Adrenal gland (tissue), 12 donors: Measurements from ENCODE around the gene EPHA4. TPM values are rescaled to one million over a fixed set of nuclear protein-coding genes. Genes with fewer than 3 reads are reported as not detected.

ENCODE experiments used
- DNase-seq, 7 donors: peaks; one replicate each; pipeline ENCODE4 v3.0.0-alpha.2; 2019 to 2020
- H3K27ac ChIP-seq, 5 donors: fragments of 200-600 bp; sonication (generic) in 4 of 5; 1 replicate in 3 of 5; 2 replicates in 2 of 5; pipeline versions ENCODE4 v1.5.1 to v1.8.0; 2016 to 2020; ENCODE audit warnings: mild to moderate bottlenecking in 1 of 5
- H3K27me3 ChIP-seq: fragments of 200-600 bp; 2 replicates; pipeline ENCODE4 v1.8.0; 2021
- H3K36me3 ChIP-seq, 2 donors: fragments of 200-600 bp; replicated peaks in 1 of 2; 1 replicate in 1 of 2; 2 replicates in 1 of 2; pipeline versions ENCODE4 v1.5.1 to v1.8.0; 2018 to 2022
- H3K4me1 ChIP-seq, 2 donors: fragments of 200-600 bp; replicated peaks in 1 of 2; 1 replicate in 1 of 2; 2 replicates in 1 of 2; pipeline versions ENCODE4 v1.5.1 to v1.8.0; 2018 to 2021
- H3K4me3 ChIP-seq, 4 donors: fragments of 200-600 bp; sonication (generic) in 3 of 4; one replicate each; pipeline ENCODE4 v1.5.1; 2016 to 2018
- H3K9me3 ChIP-seq, 3 donors: fragments of 200-600 bp; sonication (generic) in 1 of 3; replicated peaks in 1 of 3; 1 replicate in 2 of 3; 2 replicates in 1 of 3; pipeline versions ENCODE4 v1.5.1 to v1.8.0; 2016 to 2021
- CTCF ChIP-seq, 6 experiments: fragments of 450-650 bp in 4 of 6; fragments of 200-600 bp in 2 of 6; sonication (generic) in 1 of 6; IDR thresholded peaks; 1 replicate in 5 of 6; 2 replicates in 1 of 6; pipeline versions ENCODE4 v1.5.1 to v1.8.0; 2016 to 2021; ENCODE audit warnings: antibody characterized with exemption in 6 of 6, mild to moderate bottlenecking in 2 of 6, moderate library complexity in 1 of 6
- POLR2A ChIP-seq, 2 donors: fragments of 450-650 bp; IDR thresholded peaks; one replicate each; pipeline ENCODE4 v1.6.1; 2017; ENCODE audit warnings: antibody characterized with exemption in 2 of 2, mild to moderate bottlenecking in 2 of 2, moderate library complexity in 1 of 2
- WGBS, 4 donors: extraction: QIAGEN DNeasy Blood & Tissue Kit in 2 of 4; methylation state at CpG; one replicate each; pipeline versions ENCODE4 v1.1.5 to v1.1.7; 2013 to 2017; 5-methylcytosine and 5-hydroxymethylcytosine counted together
- intact Hi-C, 2 donors: fragments of 100-400 bp; cut with DNase I; formaldehyde crosslinking; loops; one replicate each; pipeline versions ENCODE4 v1.14.1 to v1.15.0; 2022 to 2023
- polyA plus RNA-seq, 3 donors: library from polyadenylated mRNA; stranded (reverse); fragments of 200-250 nt in 2 of 3; fragments of 350-450 nt in 1 of 3; fragmentation: Illumina TruSeq in 1 of 3; extraction: RNeasy Lipid Tissue Mini Kit (QIAGEN cat#74804) in 1 of 3; gene quantifications; one replicate each; pipeline ENCODE4 v1.2.3, GENCODE V29; 2013 to 2014
- total RNA-seq, 9 donors: library from RNA; depleted of rRNA in 4 of 9; stranded (reverse); fragments of >200 nt in 4 of 9; fragments of 120-200 nt in 1 of 9; fragmentation: NEBNext Ultra II Directional in 1 of 9; extraction: Animal tissue kit (Norgen Biotek cat#: 25700) in 1 of 9; gene quantifications; one replicate each; pipeline versions ENCODE4 v1.1.0 to v1.2.4, GENCODE V29; 2013 to 2023
- donor health status: healthy with polysubstance abuse.
- donor health status: Bipolar disorder and iron deficiency.
- donor health status: DM: yes; HTN: yes; CAD: no.
- donor health status: DM: no; HTN: no; CAD: no.
- donor health status: DM: no; HTN: no; CAD: no.
- donor health status: DM: yes; HTN: yes; CAD: no.

Gene EPHA4
- total and polyA plus RNA-seq, 12 donors: 3.0 to 72.9 (median 12.1) TPM

GRCh38 chr2:221601376-221601775, 29.3 kb upstream of the EPHA4 start:
- Histone ChIP-seq H3K4me3 (no peak overlapping the region), H3K27ac (no peak overlapping the region), H3K4me1 (no peaks in the 10 kb centered on the region), H3K27me3 (no peaks in the 10 kb centered on the region), H3K36me3 (no peaks in the 10 kb centered on the region), H3K9me3 (no peaks in the 10 kb centered on the region)
- TF ChIP-seq POLR2A (IDR thresholded peaks at IDR 0.05) (no peak), CTCF (IDR thresholded peaks at IDR 0.05) (no peak)
- no peak for DNase-seq
- WGBS, 4 donors: 73 to 91% (median 79%) methylated on average over 3 of the region's 3 CpGs
- intact Hi-C loops: no loop called here

- Histone ChIP-seq H3K4me3 (no peak overlapping the region), H3K36me3 (no peaks in the 10 kb centered on the region), H3K27me3 (no peaks in the 10 kb centered on the region), H3K9me3 (no peaks in the 10 kb centered on the region), H3K4me1 (no peaks in the 10 kb centered on the region), H3K27ac (no peak overlapping the region)
- WGBS, 4 donors: 86 to 94% (median 90%) methylated on average over 5 of the region's 5 CpGs
- intact Hi-C loops: no loop called here
- DNase-seq: no peak
- TF ChIP-seq CTCF (IDR thresholded peaks at IDR 0.05): no peak
- no peak for TF ChIP-seq POLR2A (IDR thresholded peaks at IDR 0.05)
Observed at GRCh38 chr2:221600388-221600787, 28.3 kb upstream of the EPHA4 start.

DNA sequence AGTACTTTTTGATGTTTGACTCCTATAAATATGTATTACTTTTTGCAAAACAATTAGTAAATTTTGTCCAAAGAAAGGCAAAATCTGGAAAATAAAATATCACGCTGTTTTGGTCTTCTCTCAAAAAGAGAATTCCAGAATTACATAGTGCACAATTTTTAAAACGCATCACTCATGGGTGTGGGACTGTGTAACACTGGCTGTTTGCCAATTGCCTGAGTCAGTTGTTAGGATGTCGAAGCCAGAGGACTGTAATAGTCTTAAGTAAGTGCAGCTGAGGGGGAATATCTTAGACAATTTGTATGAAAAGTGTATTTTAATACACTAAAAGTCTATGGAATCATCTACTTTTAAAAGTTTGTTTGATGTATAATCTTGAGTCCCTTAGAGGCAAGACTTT, 24.1 kb upstream of the EPHA4 start:
- H3K36me3 ChIP-seq: no peaks in the 10 kb centered on the region
- intact Hi-C loops: no loop called here
- WGBS, 4 donors: 72 to 84% (median 78%) methylated on average over 3 of the region's 3 CpGs
- H3K9me3 ChIP-seq: no peaks in the 10 kb centered on the region
- TF ChIP-seq POLR2A (IDR thresholded peaks at IDR 0.05): no peak
- no peak for TF ChIP-seq CTCF (IDR thresholded peaks at IDR 0.05)
- no peaks in the 10 kb centered on the region for H3K27me3 ChIP-seq
- no peaks in the 10 kb centered on the region for H3K4me1 ChIP-seq
- no peak overlapping the region for H3K4me3 ChIP-seq
- DNase-seq: no peak
- H3K27ac ChIP-seq: no peak overlapping the region

DNA sequence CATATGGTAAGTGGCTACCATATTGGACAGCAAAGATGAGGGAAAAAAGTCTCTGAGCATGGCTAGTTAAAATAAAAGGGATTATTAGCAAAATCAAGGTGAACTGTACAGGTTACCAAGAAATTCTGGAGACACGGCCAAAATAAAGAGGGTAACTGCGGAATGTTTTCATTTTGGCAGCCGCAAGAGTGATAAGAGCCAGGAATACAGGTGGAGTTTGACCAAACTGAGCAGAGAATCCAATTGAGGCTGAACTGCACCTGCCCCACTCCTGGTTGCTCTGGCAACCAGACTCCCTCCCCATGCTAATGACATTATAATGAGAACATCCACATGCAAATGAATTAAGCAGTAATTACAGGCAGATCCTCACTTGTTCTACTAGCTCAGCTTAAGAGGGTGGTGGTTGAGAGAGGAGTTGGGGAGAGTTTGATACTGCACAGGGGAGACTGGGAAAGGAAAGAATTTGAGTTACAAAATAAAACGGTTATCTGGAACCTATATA, 18.8 kb upstream of the EPHA4 start:
- Histone ChIP-seq H3K36me3 (no peaks in the 10 kb centered on the region), H3K27ac (no peak overlapping the region), H3K9me3 (no peaks in the 10 kb centered on the region), H3K27me3 (peaks cover 15% of the 10 kb centered on the region), H3K4me1 (no peaks in the 10 kb centered on the region), H3K4me3 (no peak overlapping the region)
- TF ChIP-seq POLR2A (IDR thresholded peaks at IDR 0.05) (no peak), CTCF (IDR thresholded peaks at IDR 0.05) (no peak)
- DNase-seq: no peak
- intact Hi-C loops: no loop called here
- 79 to 90% (median 82%) methylated on average over 4 of the region's 4 CpGs for WGBS, 4 donors
